Transverse colon (tissue), 4 donors: ENCODE results near the gene HADH.

Experiments
- CTCF ChIP-seq, 5 experiments: fragments of 200-600 bp in 3 of 5; fragments of 450-650 bp in 2 of 5; sonication (generic) in 3 of 5; IDR thresholded peaks; 1 replicate in 2 of 5; 2 replicates in 3 of 5; pipeline ENCODE4 v1.5.1; 2016 to 2017; ENCODE audit warnings: antibody characterized with exemption in 5 of 5, inconsistent platforms in 3 of 5, mild to moderate bottlenecking in 2 of 5, moderate library complexity in 1 of 5
- EP300 ChIP-seq: sonication (generic); formaldehyde crosslinking; IDR thresholded peaks from one replicate; pipeline ENCODE4 v1.6.1; 2017; ENCODE audit warnings: antibody characterized with exemption, low read depth
- POLR2A ChIP-seq: fragments of 450-650 bp; IDR thresholded peaks from one replicate; pipeline ENCODE4 v1.6.1; 2016; ENCODE audit warnings: antibody characterized with exemption, mild to moderate bottlenecking, moderate library complexity
- POLR2AphosphoS5 ChIP-seq, 3 donors: sonication (generic); formaldehyde crosslinking; IDR thresholded peaks; one replicate each; pipeline ENCODE4 v1.6.1; 2016; ENCODE audit warnings: antibody characterized with exemption in 3 of 3

DNA sequence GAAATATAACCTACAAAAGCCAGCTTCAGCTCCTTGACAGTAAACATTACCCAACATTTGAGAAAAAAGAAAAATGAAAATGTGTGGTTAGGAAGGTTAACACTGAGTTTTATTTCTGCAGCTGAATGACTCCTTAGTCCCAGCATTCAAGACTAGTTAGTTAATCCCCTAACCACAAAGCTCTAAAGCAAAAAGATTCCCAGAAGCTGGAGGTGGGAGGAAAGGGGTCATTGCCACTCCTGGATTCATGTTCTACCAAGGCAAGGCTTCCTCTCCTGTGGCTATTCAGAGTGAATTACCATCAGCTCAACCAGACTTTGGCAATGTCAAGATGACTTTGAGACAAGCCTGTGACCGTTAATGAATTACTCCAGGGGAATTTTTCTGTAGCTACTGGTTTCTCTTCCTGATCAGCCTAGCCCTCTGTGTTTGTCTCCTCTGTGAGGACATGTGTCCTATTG, 63.6 kb downstream of the HADH start:
- TF ChIP-seq CTCF (IDR thresholded peaks at IDR 0.05), result no peak
- no peak for TF ChIP-seq EP300
- TF ChIP-seq POLR2A, result no peak
- TF ChIP-seq POLR2AphosphoS5 (IDR thresholded peaks at IDR 0.05), result no peak
